Left ventricle myocardium inferior (tissue), 1 donor: Measurements from ENCODE around the gene RBM6. TPM values are rescaled to one million over a fixed set of nuclear protein-coding genes. Genes with fewer than 3 reads are reported as not detected.
A peak's percentile ranks its signal among the peaks of the same experiment; 100 is the strongest.

ENCODE experiments used
- DNase-seq: peaks from one replicate; pipeline ENCODE4 v3.0.0-alpha.2; 2020
- H3K27ac ChIP-seq: fragments of 200-600 bp; replicated peaks from 2 replicates; pipeline ENCODE4 v1.8.0; 2021
- H3K27me3 ChIP-seq: fragments of 200-600 bp; 2 replicates; pipeline ENCODE4 v1.8.0; 2021; ENCODE audit warnings: low read depth
- H3K36me3 ChIP-seq: fragments of 200-600 bp; 2 replicates; pipeline ENCODE4 v1.8.0; 2021
- H3K4me1 ChIP-seq: fragments of 200-600 bp; 2 replicates; pipeline ENCODE4 v1.8.0; 2021
- H3K4me3 ChIP-seq: fragments of 200-600 bp; 2 replicates; pipeline ENCODE4 v1.8.0; 2021; ENCODE audit warnings: mild to moderate bottlenecking, moderate library complexity
- H3K9me3 ChIP-seq: fragments of 200-600 bp; replicated peaks from 2 replicates; pipeline ENCODE4 v1.8.0; 2021
- intact Hi-C: fragments of 100-400 bp; cut with micrococcal nuclease; formaldehyde crosslinking; loops from one replicate; pipeline ENCODE4 v1.11.0; 2022
- total RNA-seq: library from RNA; stranded (reverse); fragmentation: NEBNext Ultra II Directional; extraction: Animal tissue kit (Norgen Biotek cat#: 25700); gene quantifications from one replicate; pipeline ENCODE4 v1.2.1, GENCODE V29; 2021
- TF ChIP-seq, protein P1 (sequence below): fragments of 200-600 bp; IDR thresholded peaks from 2 replicates; pipeline ENCODE4 v1.8.0; 2021; ENCODE audit warnings: antibody characterized with exemption, mild to moderate bottlenecking, borderline replicate concordance
- donor health status: DM: no; HTN: yes; CAD: no; lungs with severe emphysema.

RBM6 gene
- total RNA-seq, 1 donor from 2014 or later, result 40.4 TPM

DNA sequence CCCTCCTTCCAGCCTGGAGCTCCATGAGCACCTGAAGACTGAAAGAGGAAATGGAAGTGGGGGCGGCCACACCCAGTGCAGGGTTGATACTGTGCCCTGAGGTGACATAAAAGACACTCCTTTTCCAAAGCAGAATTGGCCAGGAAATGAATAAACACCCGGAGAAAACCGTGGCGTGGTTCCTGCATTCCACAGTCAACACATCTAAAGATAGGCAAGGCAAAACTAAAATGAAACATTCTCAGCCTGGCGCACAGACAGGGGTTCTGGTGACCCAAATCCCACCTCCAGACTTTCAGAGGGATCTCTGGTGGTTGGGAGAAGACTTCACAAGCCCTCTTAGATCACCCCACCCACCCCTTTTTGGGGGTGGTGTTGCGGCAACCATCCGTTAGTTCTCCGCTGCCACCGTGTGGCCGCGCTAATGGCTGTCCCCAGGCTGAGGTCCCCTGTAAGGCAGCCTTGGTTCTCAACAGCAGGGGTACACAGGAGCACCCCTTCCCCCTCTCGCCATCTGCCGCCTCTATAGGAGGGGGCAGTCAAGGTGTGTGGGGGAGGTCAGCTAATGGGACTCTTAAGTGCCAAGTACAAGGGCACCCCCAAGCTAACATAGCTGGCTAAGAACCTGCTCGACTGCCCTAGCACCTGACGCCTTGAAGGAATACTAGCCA is 33.7 kb upstream of the RBM6 start:
- Histone ChIP-seq H3K27me3 (no peaks in the 10 kb centered on the region), H3K36me3 (peaks cover 25% of the 10 kb centered on the region), H3K4me1 (peaks cover 39% of the 10 kb centered on the region), H3K27ac (peak overlapping the region; percentile 59), H3K4me3 (peak overlapping the region; percentile 50), H3K9me3 (no peaks in the 10 kb centered on the region)
- intact Hi-C loops, result no loop called here
- TF ChIP-seq, protein P1, sequence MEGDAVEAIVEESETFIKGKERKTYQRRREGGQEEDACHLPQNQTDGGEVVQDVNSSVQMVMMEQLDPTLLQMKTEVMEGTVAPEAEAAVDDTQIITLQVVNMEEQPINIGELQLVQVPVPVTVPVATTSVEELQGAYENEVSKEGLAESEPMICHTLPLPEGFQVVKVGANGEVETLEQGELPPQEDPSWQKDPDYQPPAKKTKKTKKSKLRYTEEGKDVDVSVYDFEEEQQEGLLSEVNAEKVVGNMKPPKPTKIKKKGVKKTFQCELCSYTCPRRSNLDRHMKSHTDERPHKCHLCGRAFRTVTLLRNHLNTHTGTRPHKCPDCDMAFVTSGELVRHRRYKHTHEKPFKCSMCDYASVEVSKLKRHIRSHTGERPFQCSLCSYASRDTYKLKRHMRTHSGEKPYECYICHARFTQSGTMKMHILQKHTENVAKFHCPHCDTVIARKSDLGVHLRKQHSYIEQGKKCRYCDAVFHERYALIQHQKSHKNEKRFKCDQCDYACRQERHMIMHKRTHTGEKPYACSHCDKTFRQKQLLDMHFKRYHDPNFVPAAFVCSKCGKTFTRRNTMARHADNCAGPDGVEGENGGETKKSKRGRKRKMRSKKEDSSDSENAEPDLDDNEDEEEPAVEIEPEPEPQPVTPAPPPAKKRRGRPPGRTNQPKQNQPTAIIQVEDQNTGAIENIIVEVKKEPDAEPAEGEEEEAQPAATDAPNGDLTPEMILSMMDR, result peak; percentile 80
- DNase-seq, result peak; percentile 36

DNA sequence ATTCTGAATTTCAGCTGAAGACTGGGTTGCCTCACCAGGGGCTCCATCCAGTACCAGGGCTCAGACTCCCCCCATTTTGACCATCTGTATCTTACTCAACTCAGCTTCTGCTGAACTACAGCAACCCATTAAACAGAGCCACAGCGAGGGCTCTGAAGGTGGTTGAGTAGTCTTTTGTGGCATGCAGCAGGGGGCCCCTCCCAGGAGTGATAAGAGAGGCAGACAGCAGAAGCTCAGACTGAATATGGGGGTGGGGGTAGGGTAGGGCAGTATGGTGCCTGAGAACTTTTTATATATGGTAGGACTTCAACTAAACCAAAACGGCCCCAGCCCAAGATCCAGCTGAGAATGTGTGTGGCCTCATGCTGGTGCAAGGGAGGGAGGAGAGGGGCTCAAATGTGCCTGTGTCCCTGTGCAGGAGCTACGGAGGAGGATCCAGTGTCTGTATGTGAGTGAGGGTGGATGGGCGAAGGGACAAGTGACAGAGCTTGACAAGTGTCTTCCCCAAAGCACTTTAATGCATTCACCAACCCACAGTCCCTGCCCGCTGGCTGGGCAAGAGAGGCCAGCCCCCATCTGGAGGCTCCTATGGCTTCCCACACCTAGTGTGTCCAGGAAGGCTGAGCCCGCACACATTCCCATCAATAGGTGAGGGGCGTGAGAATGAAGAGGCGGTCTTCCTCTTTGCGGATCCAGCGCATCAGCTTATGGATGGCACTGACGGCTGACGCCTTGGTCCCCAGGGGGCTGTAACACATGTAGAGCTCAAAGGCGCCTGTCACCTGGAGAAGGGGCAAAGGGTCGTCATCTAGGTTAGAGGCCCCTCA is 31.4 kb upstream of the RBM6 start:
- Histone ChIP-seq H3K4me3 (no peak overlapping the region), H3K27me3 (no peaks in the 10 kb centered on the region), H3K36me3 (peaks cover 42% of the 10 kb centered on the region), H3K4me1 (peaks cover 27% of the 10 kb centered on the region), H3K27ac (no peak overlapping the region), H3K9me3 (no peaks in the 10 kb centered on the region)
- intact Hi-C loops, result no loop called here
- TF ChIP-seq, protein P1, result no peak
- DNase-seq, result no peak

DNA sequence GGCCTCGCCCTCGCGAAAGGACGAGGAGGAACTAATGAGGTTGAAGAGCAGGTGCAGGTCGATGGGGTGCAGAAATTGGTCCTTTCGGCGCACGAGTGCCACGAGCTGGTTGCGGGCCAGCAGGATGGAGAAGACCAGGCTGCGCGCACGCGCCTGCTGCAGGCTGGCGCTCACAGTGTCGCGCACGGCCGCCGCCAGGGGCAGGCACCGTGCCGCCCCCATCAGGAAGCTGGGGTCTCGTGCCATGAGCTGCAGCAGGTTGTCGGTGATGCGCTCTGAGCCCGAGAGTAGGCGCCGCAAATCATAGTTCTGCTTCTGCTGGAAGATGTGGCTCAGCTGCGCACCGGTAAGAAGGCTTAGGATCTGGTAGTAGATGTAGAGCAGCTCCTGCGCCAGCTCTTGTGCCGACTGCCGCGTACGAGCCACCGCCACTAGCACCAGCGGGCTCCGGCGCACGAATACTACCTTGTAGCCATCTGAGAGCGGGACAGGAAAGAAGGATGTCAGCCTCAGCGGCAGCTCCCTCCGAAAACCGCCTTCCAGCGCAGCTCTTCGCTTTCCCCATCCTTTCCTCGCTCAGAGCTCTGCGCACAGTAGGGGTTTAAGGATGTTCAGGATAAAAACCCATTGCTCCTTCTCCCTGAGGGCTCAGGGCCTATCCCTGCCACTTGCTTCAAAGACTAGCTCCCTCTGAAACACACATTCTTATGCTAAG is 29.4 kb upstream of the RBM6 start:
- Histone ChIP-seq H3K4me3 (no peak overlapping the region), H3K9me3 (no peaks in the 10 kb centered on the region), H3K27me3 (no peaks in the 10 kb centered on the region), H3K36me3 (peaks cover 42% of the 10 kb centered on the region), H3K27ac (no peak overlapping the region), H3K4me1 (peaks cover 12% of the 10 kb centered on the region)
- TF ChIP-seq, protein P1, result no peak
- intact Hi-C loops, result no loop called here
- DNase-seq, result no peak

DNA sequence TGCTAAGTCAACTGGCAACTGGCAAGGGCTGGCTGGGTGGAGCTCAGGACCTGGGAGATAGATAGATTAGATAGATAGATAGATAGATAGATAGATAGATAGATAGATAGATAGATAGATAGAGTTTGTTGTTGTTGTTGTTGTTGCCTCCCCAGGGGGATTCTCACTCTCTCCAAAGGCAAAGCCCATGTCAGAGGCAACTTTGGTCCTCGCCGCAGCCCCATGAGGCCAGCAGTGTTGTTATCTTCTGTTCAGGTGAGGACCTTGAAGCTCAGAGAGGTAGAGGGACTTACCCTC is 28.9 kb upstream of the RBM6 start:
- Histone ChIP-seq H3K27me3 (no peaks in the 10 kb centered on the region), H3K4me1 (peaks cover 7% of the 10 kb centered on the region), H3K9me3 (no peaks in the 10 kb centered on the region), H3K4me3 (no peak overlapping the region), H3K36me3 (peaks cover 42% of the 10 kb centered on the region), H3K27ac (no peak overlapping the region)
- intact Hi-C loops, result no loop called here
- TF ChIP-seq, protein P1, result no peak
- DNase-seq, result no peak

DNA sequence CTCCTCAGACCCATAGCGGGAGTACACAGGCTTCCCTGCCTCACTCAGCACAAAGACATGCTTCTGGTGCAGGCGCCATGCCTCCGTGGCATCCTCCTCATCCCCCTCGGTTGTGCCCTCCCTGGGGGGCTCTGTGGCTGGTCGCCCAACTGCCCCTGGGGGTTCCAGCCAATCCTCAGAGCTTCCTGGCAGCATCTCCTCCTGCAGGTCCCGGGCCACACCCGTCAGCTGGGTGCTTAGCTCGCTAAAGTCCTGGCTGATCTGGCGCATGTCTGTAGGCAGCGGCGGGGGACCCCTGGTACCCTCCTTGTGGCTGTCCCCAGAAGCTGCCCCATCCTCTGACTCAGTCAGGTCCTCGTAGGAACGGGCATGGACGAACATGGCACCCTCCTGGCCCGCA is 28.3 kb upstream of the RBM6 start:
- Histone ChIP-seq H3K9me3 (no peaks in the 10 kb centered on the region), H3K4me1 (peaks cover 2% of the 10 kb centered on the region), H3K4me3 (no peak overlapping the region), H3K27ac (no peak overlapping the region), H3K36me3 (peaks cover 42% of the 10 kb centered on the region), H3K27me3 (no peaks in the 10 kb centered on the region)
- TF ChIP-seq, protein P1, result no peak
- DNase-seq, result no peak
- intact Hi-C loops, result no loop called here
